HL-60/S4 treated with phorbol 12-myristate 13-acetate at 8.2 ng/mL for 4 days and 3 days (cell line): Measurements from ENCODE around the gene ELN.
"Not testable (repeated sequence)": the region's sequence is repeated elsewhere in the genome, so short reads cannot be mapped to it uniquely, and the experiment has no call there.

Experiments
- in situ Hi-C: fragments of 300-500 bp; cut with MboI; formaldehyde crosslinking; loops from 2 replicates; pipeline ENCODE4 v1.15.0; 2022; ENCODE audit warnings: low sequenced_read_pairs

ELN gene

GRCh38 chr7:74000489-74001149, 27.4 kb upstream of the ELN start:
- in situ Hi-C loops: no loop called here

GRCh38 chr7:74001150-74001494, 26.9 kb upstream of the ELN start:
- in situ Hi-C loops: no loop called here

- in situ Hi-C loops: no loop called here
Measured at GRCh38 chr7:74002474-74003017, 25.4 kb upstream of the ELN start.

GRCh38 chr7:74003621-74004020, 24.4 kb upstream of the ELN start:
- in situ Hi-C loops: no loop called here

GRCh38 chr7:74006032-74006431, 21.9 kb upstream of the ELN start:
- in situ Hi-C loops: no loop called here

GRCh38 chr7:74006451-74007241, 21.3 kb upstream of the ELN start:
- in situ Hi-C loops: no loop called here

GRCh38 chr7:74007242-74007567, 20.8 kb upstream of the ELN start:
- in situ Hi-C loops: no loop called here

DNA sequence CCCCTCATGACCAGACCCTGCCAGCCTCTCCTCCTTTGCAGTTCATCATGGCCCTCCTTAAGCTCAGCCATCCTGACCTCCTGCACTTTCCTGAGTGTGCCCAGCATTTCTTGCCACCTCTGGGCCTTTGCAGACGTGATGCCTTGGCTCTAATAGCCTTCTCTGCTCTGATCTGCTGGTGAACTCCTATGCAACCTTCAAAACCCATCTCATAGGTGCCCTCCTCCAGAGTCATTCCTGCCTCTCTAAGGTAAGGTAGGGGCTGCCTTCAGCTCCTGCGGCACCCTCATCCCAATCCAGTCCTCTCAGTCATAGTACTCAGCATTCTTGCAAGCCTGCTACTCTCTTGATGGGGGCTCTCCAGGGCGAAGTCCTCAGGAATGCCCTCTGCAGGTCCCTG, 19.3 kb upstream of the ELN start:
- in situ Hi-C loops: no loop called here

DNA sequence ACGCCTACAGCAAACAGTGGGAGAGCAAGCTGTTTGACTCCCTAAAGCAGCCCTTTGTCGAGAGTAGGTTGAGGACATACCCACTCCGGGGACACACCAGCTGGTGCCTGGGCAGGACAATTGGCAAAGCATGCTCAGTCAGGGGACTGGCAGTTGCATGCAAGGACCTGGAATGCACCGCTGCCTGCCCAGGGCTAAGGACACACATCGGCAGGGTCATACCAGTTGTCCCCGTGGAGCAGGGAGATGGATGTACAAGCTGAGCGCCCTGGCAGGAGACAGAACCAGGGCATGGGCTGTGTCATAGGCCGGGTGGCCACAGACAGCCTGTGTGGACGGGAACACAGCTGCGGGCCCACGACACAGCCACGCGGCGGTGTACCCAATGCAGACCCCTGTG, 18.3 kb upstream of the ELN start:
- in situ Hi-C loops: no loop called here

- in situ Hi-C loops: no loop called here
Measured at GRCh38 chr7:74010407-74010806, 17.6 kb upstream of the ELN start.

- in situ Hi-C loops: not testable (repeated sequence)
Measured at GRCh38 chr7:74011421-74011820, 16.6 kb upstream of the ELN start.

DNA sequence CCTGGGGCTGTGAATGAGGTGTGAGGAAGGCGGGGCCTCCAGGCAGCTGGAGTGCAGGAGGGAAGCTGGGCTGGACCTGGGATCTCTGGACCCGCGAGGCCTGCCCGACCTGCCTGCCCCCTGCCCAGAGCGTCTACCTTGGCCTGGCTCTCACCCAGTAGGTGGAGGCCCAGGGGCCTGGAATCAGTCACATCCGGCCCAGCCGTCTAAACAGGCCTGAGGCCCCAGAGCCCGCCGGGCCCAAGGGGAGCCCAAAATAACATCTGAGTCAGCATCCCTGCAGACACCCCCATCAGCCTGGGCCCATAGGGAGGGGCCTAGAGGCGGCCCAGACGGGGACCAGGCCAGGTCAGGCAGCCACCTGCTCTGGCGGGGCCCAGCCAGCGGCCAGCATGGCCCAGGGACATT, 15.1 kb upstream of the ELN start:
- in situ Hi-C loops: no loop called here

GRCh38 chr7:74013539-74014272, 14.3 kb upstream of the ELN start:
- in situ Hi-C loops: no loop called here

DNA sequence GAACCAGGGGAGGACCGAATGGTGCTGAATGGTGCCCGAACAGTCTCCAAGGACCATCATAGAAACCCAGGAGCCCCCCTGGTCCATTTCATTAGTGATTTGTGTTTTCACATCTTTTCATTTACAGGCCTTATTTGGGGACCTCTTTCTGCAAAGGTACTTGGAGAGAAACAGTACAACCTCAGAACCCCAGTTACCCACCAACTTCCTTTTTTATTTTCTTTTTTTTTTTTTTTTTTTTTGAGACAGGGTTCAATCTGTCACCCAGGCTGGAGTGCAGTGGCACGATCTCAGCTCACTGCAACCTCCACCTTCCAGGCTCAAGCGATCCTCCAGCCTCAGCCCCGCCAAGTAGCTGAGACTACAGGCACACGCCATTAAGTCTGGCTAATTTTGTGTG, 13.0 kb upstream of the ELN start:
- in situ Hi-C loops: no loop called here

DNA sequence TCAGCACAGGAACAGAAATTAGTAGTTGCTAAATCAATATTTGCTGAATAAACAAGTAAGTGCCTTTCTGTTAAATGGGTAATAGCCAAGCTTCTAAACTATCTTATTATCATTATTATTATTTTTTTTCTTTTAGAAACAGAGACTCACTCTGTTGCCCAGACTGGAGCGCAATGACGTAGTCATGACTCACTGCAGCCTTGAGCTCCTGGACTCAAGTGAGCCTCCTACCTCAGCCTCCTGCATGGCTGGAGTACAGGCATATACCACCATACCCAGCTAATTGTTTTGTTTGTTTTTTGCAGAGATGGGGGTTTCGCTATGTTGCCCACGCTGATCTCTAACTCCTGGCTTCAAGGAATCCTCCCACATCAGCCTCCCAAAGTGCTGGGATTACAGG, 12.3 kb upstream of the ELN start:
- in situ Hi-C loops: no loop called here

- in situ Hi-C loops: no loop called here
Measured at GRCh38 chr7:74017125-74017524, 10.8 kb upstream of the ELN start.

DNA sequence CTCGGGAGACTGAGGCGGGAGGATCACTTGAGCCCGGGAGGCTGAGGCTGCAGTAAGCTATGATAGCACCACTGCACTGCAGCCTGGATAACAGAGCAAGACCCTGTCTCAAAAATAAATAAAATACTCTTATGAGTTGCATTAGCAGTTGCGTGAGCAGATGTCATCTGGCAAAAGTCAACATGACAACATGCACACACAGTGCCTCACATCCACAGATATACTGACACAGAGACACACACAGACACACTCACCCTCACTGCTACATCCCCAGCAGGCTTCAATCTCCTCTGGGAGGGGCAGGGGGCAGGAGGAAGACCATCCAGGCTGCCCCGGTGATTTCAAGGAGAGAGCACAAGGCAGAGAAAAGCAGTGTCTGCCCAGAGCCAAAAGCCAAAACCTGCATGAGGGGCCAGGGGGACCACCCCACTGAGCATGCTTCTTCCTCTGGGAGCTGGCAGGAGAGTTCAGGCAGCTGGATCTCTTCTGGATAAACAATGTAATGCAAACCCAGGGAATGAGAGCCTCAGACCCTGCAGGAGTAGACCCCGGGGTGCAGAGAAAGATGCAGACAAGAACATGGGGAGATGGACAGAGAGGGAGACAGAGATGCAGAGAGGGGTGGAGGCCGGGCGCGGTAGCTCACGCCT, 9.6 kb upstream of the ELN start:
- in situ Hi-C loops: no loop called here

GRCh38 chr7:74019149-74019548, 8.8 kb upstream of the ELN start:
- in situ Hi-C loops: no loop called here

GRCh38 chr7:74020390-74020789, 7.6 kb upstream of the ELN start:
- in situ Hi-C loops: loop anchor here (10.0 kb wide), 1 partner anchor 156 kb away; the partner anchor contains the start of gene TMEM270

- in situ Hi-C loops: loop anchor here (10.0 kb wide), 1 partner anchor 157 kb away; the partner anchor contains the start of gene TMEM270
Measured at GRCh38 chr7:74021546-74022320, 6.2 kb upstream of the ELN start.
